NCI-H226 (cell line): ENCODE measurements around the gene TMPRSS11B.
"Not testable (repeated sequence)": the region's sequence is repeated elsewhere in the genome, so short reads cannot be mapped to it uniquely, and the experiment has no call there.

Experiments used
- DNase-seq: peaks from one replicate; pipeline ENCODE4 v3.0.0-alpha.2; 2015

TMPRSS11B gene, protein sequence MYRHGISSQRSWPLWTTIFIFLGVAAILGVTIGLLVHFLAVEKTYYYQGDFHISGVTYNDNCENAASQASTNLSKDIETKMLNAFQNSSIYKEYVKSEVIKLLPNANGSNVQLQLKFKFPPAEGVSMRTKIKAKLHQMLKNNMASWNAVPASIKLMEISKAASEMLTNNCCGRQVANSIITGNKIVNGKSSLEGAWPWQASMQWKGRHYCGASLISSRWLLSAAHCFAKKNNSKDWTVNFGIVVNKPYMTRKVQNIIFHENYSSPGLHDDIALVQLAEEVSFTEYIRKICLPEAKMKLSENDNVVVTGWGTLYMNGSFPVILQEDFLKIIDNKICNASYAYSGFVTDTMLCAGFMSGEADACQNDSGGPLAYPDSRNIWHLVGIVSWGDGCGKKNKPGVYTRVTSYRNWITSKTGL

DNA sequence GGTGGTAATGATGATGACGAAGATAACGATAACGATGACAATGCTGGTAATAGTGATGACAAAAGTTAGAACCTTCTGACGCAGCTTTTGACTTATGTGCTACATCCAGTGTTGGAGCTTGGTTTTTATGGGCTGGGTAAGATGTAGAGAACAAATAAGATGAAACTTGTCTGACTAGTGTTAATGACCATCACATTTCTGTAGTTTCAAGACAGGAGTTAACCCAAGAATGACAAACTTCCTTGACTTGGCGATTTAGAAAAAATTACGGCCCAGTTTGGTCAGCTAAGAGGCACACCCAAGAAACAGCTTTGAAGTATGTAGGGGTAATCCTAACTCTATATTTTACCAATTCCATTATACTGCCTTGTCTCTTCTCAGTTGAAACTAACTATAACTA lies at the start of gene TMPRSS11B:
Gene TMPRSS11B (minus strand): TSS at position 101 of the 400 bp plus-strand sequence. CDS start 136 bp downstream, outside the sequence.
- no peak for DNase-seq

DNA sequence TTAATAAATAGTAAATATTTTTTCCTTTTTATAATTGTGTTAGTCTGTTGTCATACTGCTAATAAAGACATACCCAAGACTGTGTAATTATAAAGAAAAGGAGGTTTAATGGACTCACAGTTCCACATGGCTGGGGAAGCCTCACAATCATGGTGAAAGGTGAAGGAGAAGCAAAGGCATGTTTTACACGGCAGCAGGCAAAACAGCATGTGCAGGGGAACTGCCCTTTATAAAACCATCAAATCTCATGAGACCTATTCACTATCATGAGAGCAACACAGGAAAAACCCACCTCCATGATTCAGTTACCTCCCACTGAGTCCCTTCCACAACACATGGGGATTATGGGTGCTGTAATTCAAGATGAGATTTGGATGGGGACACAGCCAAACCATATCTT lies 45.8 kb upstream of the TMPRSS11B start:
- no peak for DNase-seq

DNA sequence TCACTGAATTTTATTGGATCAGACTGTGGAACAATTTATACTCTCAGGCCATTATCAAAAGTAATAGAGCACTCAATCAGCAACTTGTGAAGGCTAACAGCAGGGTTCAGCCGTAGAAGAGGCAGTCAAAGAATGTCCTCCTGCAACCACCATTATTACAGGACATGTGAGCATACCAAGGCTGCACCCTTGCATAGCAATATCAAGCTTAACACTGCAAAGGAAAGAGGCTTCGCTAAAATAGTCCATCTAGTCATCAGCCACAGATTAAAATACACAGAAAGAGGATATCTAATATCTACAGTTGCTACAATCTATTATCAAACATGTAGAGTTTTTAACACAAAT lies 42.9 kb upstream of the TMPRSS11B start:
- no peak for DNase-seq

DNA sequence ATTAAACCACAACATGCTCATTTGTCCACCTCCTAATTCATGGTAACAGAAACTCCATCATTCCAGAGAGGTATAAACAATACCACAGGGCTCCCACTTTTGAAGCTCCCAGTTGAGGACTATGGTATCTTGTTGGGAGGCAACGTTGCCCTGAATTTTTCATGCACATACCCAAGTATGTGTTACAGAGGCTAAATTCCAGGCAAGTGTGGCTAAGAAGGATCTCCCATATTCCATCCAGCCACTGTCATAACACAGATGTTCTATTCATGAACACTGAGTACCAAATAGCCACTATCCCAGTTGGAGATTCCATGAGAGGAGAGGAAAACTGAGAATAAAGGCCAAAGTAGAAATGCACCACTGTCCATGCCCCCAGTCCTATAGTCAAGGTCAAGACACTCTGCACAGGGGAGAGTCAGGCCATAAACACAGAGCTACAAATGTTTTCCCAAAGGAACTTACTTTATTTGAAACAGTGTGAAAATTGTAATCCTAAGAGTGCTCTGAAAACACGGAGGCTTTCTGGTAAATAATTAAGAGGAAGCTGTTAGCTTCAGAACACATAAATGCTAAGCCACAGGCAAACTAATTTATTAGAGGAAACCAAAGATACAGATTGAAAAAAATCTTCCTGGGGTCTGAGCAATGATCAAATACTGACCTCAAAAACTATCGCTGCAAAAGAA lies 42.4 kb upstream of the TMPRSS11B start:
- no peak for DNase-seq

DNA sequence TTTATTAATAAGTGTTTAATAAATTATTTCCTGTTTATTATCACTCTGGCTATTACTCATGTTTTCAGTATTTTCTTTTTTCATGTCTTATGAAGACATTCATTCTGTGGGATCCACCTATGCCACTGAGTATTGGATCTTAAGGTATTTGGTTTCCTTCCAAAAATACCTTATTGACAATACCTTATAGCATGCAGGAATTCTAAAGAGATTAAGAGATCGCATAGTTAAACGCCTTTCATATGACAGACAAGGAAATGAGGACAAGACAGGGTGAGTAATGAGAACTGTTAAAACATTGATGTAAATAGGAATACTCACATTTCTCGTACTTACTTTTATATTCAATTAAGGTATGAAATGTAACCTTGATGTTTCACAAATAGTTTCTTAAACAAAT lies 38.2 kb upstream of the TMPRSS11B start:
- no peak for DNase-seq

DNA sequence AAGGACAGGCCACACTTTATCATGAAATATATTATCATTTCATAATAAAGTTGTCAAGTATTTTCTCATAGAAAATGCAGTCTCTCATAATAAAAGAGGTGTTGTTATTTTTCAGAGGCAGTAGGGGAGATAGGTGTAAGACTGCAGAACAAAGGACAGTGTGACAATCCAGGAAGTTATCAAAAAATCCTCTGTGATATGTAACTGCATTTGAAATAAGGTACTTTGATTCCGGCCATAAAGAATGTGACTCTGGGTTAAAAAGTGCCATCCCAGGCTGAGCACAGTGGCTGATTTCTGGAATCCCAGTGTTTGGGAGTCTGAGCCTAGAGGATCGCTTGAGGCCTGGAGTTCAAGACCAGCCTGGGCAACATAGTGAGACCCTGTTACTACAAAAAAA lies 37.6 kb upstream of the TMPRSS11B start:
- DNase-seq = no peak

DNA sequence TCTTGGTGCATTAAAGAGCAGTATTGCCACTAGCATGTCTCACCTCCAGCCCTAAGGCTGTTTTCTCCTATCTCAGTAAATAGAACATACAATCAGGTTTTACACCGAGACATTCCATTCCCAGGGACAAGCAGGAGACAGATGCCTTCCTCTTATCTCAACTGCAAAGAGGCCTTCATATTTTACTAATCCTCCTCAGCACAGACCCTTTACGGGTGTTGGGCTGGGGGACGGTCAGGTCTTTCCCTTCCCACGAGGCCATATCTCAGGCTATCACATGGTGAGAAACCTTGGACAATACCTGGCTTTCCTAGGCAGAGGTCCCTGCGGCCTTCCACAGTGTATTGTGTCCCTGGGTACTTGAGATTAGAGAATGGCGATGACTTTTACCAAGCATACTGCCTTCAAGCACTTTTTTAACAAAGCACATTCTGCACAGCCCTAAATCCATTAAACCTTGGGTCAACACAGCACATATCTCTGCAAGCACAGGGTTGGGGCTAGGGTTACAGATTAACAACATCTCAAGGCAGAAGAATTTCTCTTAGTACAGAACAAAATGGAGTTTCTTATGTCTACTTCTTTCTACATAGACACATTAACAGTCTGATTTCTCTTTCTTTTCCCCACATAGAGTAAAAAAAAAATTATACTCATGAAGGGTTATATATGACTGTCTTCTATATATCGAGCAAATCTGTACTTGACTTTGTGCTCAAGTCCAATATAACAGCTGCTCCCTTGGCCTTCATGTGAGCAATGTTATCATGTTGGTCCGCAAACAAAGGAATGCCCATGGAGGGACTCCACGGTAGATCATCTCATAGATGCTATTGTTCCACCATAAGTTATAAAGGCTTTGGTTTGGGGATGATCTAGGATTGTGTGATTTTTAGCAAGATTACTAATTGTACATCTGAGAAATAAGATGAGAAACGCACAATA lies 36.6 kb upstream of the TMPRSS11B start:
- DNase-seq = not testable (repeated sequence)

DNA sequence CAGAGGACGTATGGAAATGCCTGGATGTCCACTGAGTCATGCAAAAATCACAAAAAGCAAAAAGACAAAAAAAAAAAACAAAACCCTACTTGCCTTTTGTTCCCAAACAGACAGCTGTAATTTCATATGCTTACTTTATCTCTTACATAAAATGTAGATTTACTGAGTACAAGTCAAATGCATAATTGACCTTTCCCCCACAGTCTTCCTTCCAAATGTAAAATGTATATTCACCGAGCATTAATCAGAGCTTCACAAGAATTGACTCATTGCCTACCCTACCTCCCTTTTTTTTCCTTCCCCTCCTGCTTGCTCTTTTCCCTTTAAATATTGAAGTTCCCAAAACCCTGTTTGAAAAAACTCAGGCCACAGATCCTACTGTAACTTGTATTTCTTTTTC lies 32.5 kb upstream of the TMPRSS11B start:
- DNase-seq = no peak

DNA sequence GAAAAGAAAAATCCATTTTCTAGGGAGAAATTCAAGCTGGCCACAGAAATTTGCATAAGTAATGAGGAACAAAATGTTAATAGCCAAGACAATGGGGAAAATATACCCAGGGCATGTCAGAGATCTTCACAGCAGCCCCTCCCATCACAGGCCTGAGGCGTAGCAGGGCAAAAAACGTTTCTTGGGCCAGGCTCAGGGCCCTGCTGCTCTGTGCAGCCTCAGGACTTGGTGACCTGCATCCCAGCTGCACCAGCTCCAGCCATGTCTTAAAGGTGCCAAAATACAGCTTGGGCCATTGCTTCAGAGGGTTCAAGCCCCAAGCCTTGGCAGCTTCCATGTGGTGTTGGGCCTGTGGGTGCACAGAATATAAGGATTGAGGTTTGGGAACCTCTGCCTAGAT lies 32.1 kb upstream of the TMPRSS11B start:
- DNase-seq = no peak

DNA sequence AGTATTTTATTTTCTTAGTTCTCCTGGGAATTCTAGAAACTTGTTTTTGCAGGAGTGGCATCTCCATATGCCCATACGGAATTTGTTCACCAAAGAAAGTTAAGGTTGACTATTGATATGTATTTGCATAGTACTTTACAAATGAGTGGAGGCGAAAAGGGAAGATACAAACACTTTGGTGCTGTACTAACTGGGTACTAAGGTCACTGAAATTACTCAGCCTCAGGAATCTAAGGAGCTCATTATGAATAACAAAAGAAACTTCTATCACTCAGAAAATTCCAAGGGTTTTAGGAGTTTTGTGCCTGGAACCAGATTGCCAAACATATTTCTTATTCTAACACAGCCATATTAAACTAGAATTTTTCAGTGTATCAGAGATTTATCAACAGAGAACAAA lies 27.4 kb upstream of the TMPRSS11B start:
- DNase-seq = peak; percentile 24

DNA sequence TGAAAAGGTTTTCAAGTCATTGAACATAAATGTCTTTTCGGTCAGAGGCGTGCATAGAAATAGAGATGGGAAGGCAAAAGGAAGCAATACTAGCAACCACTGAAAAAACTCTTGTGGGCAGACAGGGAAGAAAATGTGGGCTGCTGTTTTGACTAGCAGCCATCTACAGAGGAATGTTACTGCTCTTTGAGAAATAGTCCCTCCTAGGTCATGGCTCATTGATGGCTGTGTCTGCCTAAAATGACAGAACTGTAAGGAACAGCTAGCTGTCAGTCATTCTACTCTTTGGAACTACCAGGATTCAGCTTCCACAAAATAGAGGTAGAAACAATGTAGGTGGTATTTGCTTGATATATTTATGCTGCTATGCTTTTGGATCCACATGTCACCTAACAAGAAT lies 26.9 kb upstream of the TMPRSS11B start:
- DNase-seq = no peak

DNA sequence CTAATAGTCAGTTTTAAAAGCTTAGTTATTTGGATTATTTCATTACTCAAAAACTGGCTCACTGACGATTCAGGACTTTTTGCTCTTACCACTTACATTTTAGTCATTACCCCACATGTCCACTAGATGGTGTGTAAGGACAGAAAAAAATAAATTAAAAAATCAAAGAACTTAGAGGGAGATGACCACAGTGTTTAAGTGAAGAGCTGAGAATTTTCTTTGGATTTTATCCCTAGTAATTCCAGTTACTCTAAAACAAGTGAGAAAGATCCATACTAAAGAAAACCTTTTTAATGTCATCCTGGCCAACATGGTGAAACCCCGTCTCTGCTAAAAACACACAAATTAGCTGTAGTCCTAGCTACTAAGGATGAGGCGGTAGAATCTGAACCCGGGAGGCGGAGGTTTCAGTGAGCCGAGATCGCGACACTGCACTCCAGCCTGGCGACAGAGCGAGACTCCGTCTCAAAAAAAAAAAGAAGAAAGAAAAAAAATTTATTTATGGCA lies 26.4 kb upstream of the TMPRSS11B start:
- peak; percentile 44 for DNase-seq

DNA sequence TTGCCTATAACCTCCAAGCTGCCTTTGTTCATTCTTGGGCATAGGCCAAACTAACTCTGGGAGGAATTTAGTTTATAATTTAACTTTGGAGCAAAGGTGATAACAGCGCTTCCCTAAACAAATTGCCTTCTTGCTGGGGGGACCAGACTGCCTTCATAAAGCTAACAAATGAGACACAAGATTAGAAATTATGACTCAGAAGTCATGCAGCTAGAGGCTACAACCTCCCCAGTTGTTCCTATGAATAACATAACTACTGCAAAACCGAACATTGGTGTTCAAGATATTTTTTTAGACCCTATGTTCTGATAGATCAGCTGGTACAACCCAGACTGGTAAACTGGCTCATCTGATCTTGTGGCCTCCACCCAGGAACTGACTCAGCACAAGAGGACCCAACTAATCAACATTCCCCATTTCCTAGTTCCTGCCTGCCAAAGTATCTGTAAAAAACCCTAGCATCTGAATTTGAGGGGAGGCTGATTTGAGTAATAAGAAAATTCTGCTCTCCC lies 22.0 kb upstream of the TMPRSS11B start:
- DNase-seq = peak; percentile 93

DNA sequence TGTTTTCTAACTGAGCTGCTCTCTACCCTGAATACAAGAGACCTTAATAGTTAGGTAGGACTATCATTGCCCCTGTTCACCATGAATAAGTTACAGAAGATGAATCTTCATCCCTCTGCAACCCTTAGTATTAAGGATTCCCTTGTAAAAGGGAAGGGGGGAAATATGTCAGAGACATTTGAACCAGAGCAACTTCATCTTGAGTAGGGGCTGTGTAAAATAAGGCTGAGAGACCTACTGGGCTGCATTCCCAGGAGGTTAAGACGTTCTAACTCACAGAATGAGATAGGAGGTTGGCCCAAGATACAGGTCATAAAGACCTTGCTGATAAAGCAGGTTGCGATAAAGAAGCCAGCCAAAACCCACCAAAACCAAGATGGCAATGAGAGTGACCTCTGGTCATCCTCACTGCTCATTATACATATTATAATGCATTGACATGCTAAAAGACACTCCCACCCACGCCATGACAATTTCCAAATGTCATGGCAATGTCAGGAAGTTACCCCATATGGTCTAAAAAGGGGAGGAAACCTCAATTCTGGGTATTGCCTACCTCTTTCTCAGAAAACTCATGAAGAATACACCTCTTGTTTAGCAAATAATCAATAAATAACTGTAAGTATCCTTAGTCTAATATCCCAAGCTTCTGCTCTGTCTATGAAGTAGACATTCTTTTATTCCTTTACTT lies 19.5 kb upstream of the TMPRSS11B start:
- DNase-seq = no peak

DNA sequence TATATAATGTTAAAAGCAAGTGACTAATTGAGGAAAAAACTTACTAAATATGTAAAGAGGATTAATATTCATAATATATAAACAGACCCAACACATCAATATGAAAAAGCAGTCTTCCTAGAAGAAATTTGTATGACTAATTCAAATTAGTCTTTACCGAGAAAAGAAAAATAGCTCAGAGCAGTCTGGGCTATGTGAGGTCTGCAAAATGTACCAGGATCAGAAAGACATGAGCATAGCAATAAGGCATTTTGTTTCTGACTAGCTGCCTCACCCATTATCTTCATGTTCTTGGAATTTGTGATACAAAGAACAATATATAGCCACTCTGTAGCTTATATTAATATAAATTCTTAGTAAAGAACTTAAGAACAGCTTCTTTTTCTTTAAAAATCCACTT lies 13.7 kb upstream of the TMPRSS11B start:
- no peak for DNase-seq

DNA sequence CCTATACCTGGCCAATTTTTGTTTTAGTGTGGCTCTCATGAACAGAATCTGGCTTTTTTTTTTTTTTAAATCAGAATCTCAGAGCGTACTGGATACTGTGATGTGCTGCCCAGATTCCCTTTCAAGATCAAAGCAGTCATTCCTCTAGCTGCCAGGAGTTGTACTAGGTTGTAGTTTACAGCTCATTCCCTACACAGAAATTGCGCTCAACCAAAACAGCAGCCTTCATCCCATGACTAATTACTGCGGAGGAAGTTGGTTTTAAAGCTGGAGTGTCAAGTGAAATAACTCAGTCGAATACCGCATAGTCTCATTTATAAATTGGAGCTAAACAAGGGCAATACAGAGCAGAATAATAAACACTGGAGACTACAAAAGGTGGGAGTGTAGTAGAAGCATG lies 12.2 kb upstream of the TMPRSS11B start:
- no peak for DNase-seq

DNA sequence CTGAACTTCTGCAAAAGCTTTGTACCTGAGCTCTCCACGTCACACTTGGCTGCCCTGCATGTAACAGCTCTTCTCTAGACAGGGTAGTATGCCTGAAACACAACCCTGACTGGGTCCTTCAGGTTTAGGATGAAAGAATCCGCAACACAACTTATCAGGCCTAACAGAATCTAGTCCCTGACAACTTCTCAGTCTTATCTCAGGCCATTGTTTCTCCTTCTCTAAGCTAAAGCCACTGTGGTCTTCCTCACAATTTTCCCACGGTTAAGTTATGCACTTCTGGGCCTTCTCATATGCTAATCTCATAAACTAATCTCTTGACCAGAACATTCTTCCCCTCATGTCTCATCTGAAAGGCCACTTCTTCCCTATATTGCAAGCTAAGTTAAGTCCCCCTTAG lies 10.8 kb upstream of the TMPRSS11B start:
- DNase-seq = no peak

DNA sequence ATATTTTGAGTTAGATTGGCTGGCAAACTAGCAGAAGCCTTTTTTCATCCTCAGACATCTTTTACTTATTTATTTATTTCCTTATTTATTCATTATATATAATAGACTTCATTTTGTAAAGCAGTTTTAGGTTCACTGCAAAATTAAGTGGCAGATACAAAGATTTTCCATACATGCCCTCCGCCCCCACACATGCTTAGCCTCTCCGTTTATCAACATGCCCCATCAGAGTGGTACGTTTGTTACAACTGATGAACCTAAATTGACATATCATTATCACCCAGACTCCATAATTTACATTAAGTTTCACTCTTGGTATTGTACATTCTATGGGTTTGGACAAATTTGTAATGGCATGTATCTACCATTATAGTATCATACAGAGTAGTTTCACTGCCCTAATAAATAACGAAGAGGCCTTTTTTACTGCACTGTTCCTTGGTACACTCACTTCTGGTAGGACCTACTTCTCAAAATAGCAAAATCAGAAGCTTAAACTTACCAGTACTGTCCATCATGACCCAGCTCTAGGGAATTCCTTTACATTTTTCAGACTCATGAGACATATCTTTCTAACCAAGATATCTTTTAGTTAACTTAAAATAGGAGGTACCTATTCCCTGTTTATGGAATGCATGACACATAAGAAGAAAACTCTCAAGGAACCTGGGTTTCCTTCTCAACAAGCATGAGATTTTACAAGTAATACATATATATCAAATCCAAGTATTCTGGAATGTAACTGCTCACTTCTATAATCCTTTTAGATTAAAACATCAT lies 4.8 kb upstream of the TMPRSS11B start:
- DNase-seq = peak; percentile 71

DNA sequence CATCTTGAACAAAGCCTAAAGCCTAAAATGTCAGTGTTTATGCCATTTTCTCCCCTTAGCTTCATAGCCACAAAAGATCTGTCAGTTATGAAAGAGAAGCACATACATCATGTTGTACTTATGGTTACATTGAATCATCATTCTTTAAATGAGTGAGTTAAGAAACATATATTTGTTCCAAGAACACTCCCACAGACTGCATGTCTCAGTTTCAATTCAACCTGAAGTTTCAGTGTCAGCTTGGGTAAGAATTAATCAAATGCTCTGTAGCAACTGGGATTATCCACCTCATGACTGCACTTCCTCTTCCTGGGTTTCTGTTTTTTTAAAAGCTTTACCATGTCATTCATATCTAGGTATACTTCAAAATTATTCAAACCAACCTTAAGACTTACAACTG lies 3.9 kb upstream of the TMPRSS11B start:
- DNase-seq = peak; percentile 66

DNA sequence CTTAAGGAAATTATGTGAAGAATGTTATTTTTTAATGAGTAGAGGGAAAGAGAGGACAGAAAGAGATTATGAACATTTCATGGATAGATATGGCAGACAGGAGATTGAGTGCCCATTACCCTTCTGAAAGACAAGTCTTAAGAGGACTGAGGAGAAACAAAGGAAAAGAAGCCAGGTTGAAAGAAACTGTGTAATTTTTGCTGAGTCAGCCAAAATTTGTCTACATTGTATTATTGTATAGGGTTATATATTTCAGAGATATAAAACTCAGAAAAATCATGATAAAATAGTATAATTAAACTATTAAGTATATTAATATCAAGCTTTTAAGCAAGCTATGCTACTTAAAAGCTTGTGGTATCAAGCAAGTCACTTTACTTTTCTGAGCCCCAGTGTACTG lies 4.9 kb downstream of the TMPRSS11B start:
- DNase-seq = no peak

DNA sequence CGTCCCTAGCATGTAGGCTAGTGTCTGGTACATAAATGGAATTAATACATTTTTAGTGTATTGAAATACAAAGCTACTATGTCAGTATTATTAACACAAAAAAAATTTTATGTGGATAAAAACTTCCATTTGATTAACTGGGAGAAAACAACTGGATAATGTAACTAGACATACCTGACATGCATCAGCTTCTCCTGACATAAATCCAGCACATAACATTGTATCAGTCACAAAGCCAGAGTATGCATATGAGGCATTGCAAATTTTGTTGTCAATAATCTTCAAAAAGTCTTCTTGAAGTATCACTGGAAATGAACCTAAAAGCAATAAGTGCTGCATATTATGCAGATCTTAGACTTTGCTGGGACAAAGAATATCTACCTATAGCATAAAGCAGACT lies 16.9 kb downstream of the TMPRSS11B start:
- DNase-seq = no peak

DNA sequence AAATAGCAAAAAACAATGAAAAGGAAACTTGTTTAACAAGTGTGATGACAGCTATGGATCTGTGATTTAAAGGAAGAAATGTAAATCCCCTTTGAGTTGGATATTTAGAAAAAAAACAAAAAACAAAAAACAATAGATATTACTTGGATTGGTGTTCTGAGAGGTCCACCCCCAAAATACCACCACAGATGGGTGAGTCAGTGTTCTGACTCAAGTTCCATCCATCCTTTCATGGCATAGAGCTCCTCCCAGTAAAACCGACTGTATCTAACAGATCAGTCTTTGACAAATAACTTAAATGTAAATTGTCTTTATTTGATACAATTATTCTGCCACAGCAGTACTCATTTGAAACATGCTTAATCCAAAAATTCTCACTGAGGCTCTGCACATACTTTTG lies 27.4 kb downstream of the TMPRSS11B start:
- DNase-seq = peak; percentile 13
